Measurements from ENCODE around the gene TMEM72. TPM values are rescaled to one million over a fixed set of nuclear protein-coding genes. Genes with fewer than 3 reads are reported as not detected.

TMEM72 gene
- total and polyA plus RNA-seq, 2 donors (not counting 1 experiment from before 2014, with no cell fraction given) = not detected

DNA sequence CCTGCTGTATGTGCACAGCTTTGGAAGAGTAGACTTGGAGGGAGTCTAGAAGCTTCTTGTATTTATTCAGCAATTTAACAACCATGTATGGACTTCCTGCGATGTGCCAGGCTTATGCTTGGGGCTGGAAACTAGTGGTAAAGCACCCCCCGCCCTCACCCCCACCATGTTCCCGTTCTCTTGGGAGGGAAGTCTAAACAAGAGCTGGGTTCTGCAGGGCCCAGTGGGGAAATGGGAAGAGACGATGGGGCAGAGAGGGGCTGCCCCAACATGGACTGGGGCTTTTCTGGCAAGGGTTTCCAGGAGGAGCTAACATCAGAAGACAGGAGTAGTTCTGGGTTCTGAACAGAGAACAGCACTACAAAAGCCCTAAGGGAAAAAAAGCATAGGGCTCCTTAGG, 56.5 kb downstream of the TMEM72 start:
- ChIA-PET POLR2A (no interaction called here), CTCF (interaction anchor here (4.2 kb wide), 1 partner anchor 35 kb away, joined by 24 read pairs; no protein-coding TSS in a partner anchor)
- no peak for DNase-seq
- H2AFZ ChIP-seq (ENCODE audit: insufficient read depth, low read depth, low read length, poor library complexity, severe bottlenecking) = peak overlapping the region; percentile 13
- H3K27ac Mint-ChIP-seq = peak overlapping the region; percentile 13
- no peaks in the 10 kb centered on the region for H3K27me3 Mint-ChIP-seq
- no peaks in the 10 kb centered on the region for H3K36me3 ChIP-seq (replicated peaks in 1 of 2; ENCODE audit: control extremely low read depth in 1 of 2, control insufficient read depth in 1 of 2, extremely low read depth in 1 of 2, insufficient read depth in 2 of 2, low read length in 1 of 2)
- H3K4me2 ChIP-seq (replicated peaks; ENCODE audit: low read depth, low read length, poor library complexity, severe bottlenecking) = peak overlapping the region; percentile 18
- no peak overlapping the region for H3K4me3 Mint-ChIP-seq
- no peak overlapping the region for H3K27ac ChIP-seq (ENCODE audit: low read length in 2 of 2)
- H3K27me3 ChIP-seq (replicated peaks in 1 of 4; ENCODE audit: control extremely low read depth in 1 of 4, control insufficient read depth in 3 of 4, insufficient read depth in 4 of 4, low read length in 3 of 4) = no peaks in the 10 kb centered on the region
- no peaks in the 10 kb centered on the region for H3K9me3 ChIP-seq (ENCODE audit: control extremely low read depth in 1 of 3, control insufficient read depth in 2 of 3, insufficient read depth in 1 of 3, low read length in 2 of 3)
- ATAC-seq (ENCODE audit: low read depth) = no peak
- H3K79me2 ChIP-seq (ENCODE audit: control insufficient read depth, insufficient read depth, low read length) = no peaks in the 10 kb centered on the region
- H3K4me1 ChIP-seq (ENCODE audit: control insufficient read depth in 2 of 2, insufficient read depth in 2 of 2, low read length in 2 of 2) = peaks cover 46 to 63% of the 10 kb centered on the region in 2 donors
- intact Hi-C loops (cut with micrococcal nuclease) = no loop called here
- H3K9me3 Mint-ChIP-seq (ENCODE audit: insufficient read depth) = no peaks in the 10 kb centered on the region
- 20% methylated on average over 1 of the region's 4 CpGs for WGBS (ENCODE audit: insufficient coverage)
- H3K9ac ChIP-seq (ENCODE audit: low read length) = no peak overlapping the region
- TF ChIP-seq CTCF (IDR thresholded peaks at IDR 0.05) (no peak), EZH2 (IDR thresholded peaks at IDR 0.05; ENCODE audit: borderline replicate concordance, insufficient read depth, low read depth, low read length, poor library complexity, severe bottlenecking) (no peak)
- H4K20me1 ChIP-seq (ENCODE audit: control insufficient read depth, insufficient read depth, low read length, poor library complexity, severe bottlenecking) = no peaks in the 10 kb centered on the region
- peaks cover 65% of the 10 kb centered on the region for H3K4me1 Mint-ChIP-seq
- no peak overlapping the region for H3K4me3 ChIP-seq (ENCODE audit: control extremely low read depth in 1 of 5, extremely low read depth in 1 of 5, insufficient read depth in 1 of 5, low read depth in 2 of 5, low read length in 4 of 5)

DNA sequence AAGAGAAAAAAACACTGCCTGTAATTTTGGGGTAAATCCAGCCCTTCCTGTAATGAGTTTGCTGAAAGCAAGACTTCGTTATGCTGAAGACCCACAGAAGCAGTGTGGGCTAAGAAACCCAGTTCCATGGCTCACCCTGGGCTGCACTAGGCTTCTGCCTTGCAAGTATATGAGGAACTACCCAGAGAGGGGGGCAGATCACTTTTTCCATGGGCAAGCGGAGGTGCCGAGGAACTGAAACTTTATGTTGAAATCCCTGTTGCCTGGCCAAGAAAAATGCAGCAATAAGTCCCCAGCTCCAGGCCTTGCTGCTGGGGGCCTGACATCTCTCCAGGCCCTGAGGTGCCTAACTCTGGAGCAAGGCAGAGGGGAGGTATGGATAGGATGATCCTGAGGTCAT, 57.0 kb downstream of the TMEM72 start:
- Histone ChIP-seq H3K36me3 (replicated peaks in 1 of 2; ENCODE audit: control extremely low read depth in 1 of 2, control insufficient read depth in 1 of 2, extremely low read depth in 1 of 2, insufficient read depth in 2 of 2, low read length in 1 of 2) (no peaks in the 10 kb centered on the region), H3K4me3 (ENCODE audit: control extremely low read depth in 1 of 5, extremely low read depth in 1 of 5, insufficient read depth in 1 of 5, low read depth in 2 of 5, low read length in 4 of 5) (no peak overlapping the region), H4K20me1 (ENCODE audit: control insufficient read depth, insufficient read depth, low read length, poor library complexity, severe bottlenecking) (no peaks in the 10 kb centered on the region), H3K79me2 (ENCODE audit: control insufficient read depth, insufficient read depth, low read length) (no peaks in the 10 kb centered on the region), H2AFZ (ENCODE audit: insufficient read depth, low read depth, low read length, poor library complexity, severe bottlenecking) (no peak overlapping the region), H3K27ac (ENCODE audit: low read length in 2 of 2) (no peak overlapping the region), H3K9me3 (ENCODE audit: control extremely low read depth in 1 of 3, control insufficient read depth in 2 of 3, insufficient read depth in 1 of 3, low read length in 2 of 3) (no peaks in the 10 kb centered on the region), H3K4me1 (ENCODE audit: control insufficient read depth in 2 of 2, insufficient read depth in 2 of 2, low read length in 2 of 2) (peaks cover 45 to 63% of the 10 kb centered on the region in 2 donors), H3K4me2 (replicated peaks; ENCODE audit: low read depth, low read length, poor library complexity, severe bottlenecking) (peak overlapping the region; percentile 18), H3K9ac (ENCODE audit: low read length) (no peak overlapping the region), H3K27me3 (replicated peaks in 1 of 4; ENCODE audit: control extremely low read depth in 1 of 4, control insufficient read depth in 3 of 4, insufficient read depth in 4 of 4, low read length in 3 of 4) (no peaks in the 10 kb centered on the region)
- intact Hi-C loops (cut with micrococcal nuclease) = no loop called here
- 3% methylated on average over 3 of the region's 3 CpGs for WGBS (ENCODE audit: insufficient coverage)
- H3K27ac Mint-ChIP-seq = peak overlapping the region; percentile 13
- H3K4me3 Mint-ChIP-seq = no peak overlapping the region
- ATAC-seq (ENCODE audit: low read depth) = peak; percentile 65
- peak; percentile 50 for DNase-seq
- peaks cover 64% of the 10 kb centered on the region for H3K4me1 Mint-ChIP-seq
- no peaks in the 10 kb centered on the region for H3K27me3 Mint-ChIP-seq
- no peaks in the 10 kb centered on the region for H3K9me3 Mint-ChIP-seq (ENCODE audit: insufficient read depth)
- POLR2A ChIA-PET = no interaction called here
- TF ChIP-seq EZH2 (IDR thresholded peaks at IDR 0.05; ENCODE audit: borderline replicate concordance, insufficient read depth, low read depth, low read length, poor library complexity, severe bottlenecking) = no peak
- TF ChIP-seq CTCF (IDR thresholded peaks at IDR 0.05) = no peak
- CTCF ChIA-PET = interaction anchor here (0.9 to 4.2 kb wide), 3 partner anchors 9 to 36 kb away, joined by 3 to 24 read pairs (median 3); no protein-coding TSS in a partner anchor

Measured in B cell (primary cell).